IPS-18c (cell line): Measurements from ENCODE around the gene PTPRE.

Source experiments
- H3K4me3 ChIP-seq: 2 replicates; pipeline ENCODE4 v1.7.0; 2013; ENCODE audit warnings: low read depth, mild to moderate bottlenecking, low read length, moderate library complexity; ENCODE audit not compliant: insufficient read depth
- H3K9me3 ChIP-seq: one replicate; pipeline ENCODE4 v1.6.1; 2013; ENCODE audit warnings: mild to moderate bottlenecking, low read length, moderate library complexity; ENCODE audit not compliant: control insufficient read depth, insufficient read depth

PTPRE gene

GRCh38 chr10:127953876-127954275 lies 47.0 kb downstream of the PTPRE start:
- peaks cover 2% of the 10 kb centered on the region for H3K9me3 ChIP-seq
- no peak overlapping the region for H3K4me3 ChIP-seq

- H3K9me3 ChIP-seq: no peaks in the 10 kb centered on the region
These were observed 52.5 kb downstream of the PTPRE start for GRCh38 chr10:127959428-127959827.

GRCh38 chr10:127961071-127961470 lies 54.2 kb downstream of the PTPRE start:
- H3K4me3 ChIP-seq: no peak overlapping the region
- H3K9me3 ChIP-seq: no peaks in the 10 kb centered on the region

More at GRCh38 chr10:127959428-127959827, 52.5 kb downstream of the PTPRE start:
- H3K4me3 ChIP-seq: no peak overlapping the region

GRCh38 chr10:127962205-127962604 lies 55.3 kb downstream of the PTPRE start:
- H3K4me3 ChIP-seq: no peak overlapping the region

GRCh38 chr10:127963136-127963535 lies 56.2 kb downstream of the PTPRE start:
- H3K4me3 ChIP-seq: no peak overlapping the region
- H3K9me3 ChIP-seq: no peaks in the 10 kb centered on the region

More at GRCh38 chr10:127962205-127962604, 55.3 kb downstream of the PTPRE start:
- H3K9me3 ChIP-seq: no peaks in the 10 kb centered on the region

GRCh38 chr10:127964621-127965020 lies 57.7 kb downstream of the PTPRE start:
- Histone ChIP-seq H3K9me3 (no peaks in the 10 kb centered on the region), H3K4me3 (no peak overlapping the region)

GRCh38 chr10:127966875-127967274 lies 60.0 kb downstream of the PTPRE start:
- Histone ChIP-seq H3K9me3 (no peaks in the 10 kb centered on the region), H3K4me3 (no peak overlapping the region)

- no peaks in the 10 kb centered on the region for H3K9me3 ChIP-seq
- H3K4me3 ChIP-seq: no peak overlapping the region
These were observed 61.1 kb downstream of the PTPRE start for GRCh38 chr10:127968027-127968441.

GRCh38 chr10:127968659-127969058 lies 61.8 kb downstream of the PTPRE start:
- H3K9me3 ChIP-seq: no peaks in the 10 kb centered on the region
- H3K4me3 ChIP-seq: no peak overlapping the region

GRCh38 chr10:127971101-127971946 lies 64.4 kb downstream of the PTPRE start:
- no peaks in the 10 kb centered on the region for H3K9me3 ChIP-seq
- no peak overlapping the region for H3K4me3 ChIP-seq

- no peak overlapping the region for H3K4me3 ChIP-seq
- H3K9me3 ChIP-seq: no peaks in the 10 kb centered on the region
These were observed 65.2 kb downstream of the PTPRE start for GRCh38 chr10:127971963-127972615.

GRCh38 chr10:127972751-127973357 lies 66.0 kb downstream of the PTPRE start:
- Histone ChIP-seq H3K4me3 (no peak overlapping the region), H3K9me3 (no peaks in the 10 kb centered on the region)

- no peak overlapping the region for H3K4me3 ChIP-seq
- no peaks in the 10 kb centered on the region for H3K9me3 ChIP-seq
These were observed 66.9 kb downstream of the PTPRE start for GRCh38 chr10:127973791-127974311.

- Histone ChIP-seq H3K9me3 (peaks cover 2% of the 10 kb centered on the region), H3K4me3 (no peak overlapping the region)
These were observed 68.0 kb downstream of the PTPRE start for GRCh38 chr10:127974911-127975310.

GRCh38 chr10:127976286-127976685 lies 69.4 kb downstream of the PTPRE start:
- no peak overlapping the region for H3K4me3 ChIP-seq
- peaks cover 2% of the 10 kb centered on the region for H3K9me3 ChIP-seq

- H3K9me3 ChIP-seq: peaks cover 2% of the 10 kb centered on the region
- no peak overlapping the region for H3K4me3 ChIP-seq
These were observed 69.9 kb downstream of the PTPRE start for GRCh38 chr10:127976701-127977356.

GRCh38 chr10:127977357-127978009 lies 70.6 kb downstream of the PTPRE start:
- Histone ChIP-seq H3K4me3 (no peak overlapping the region), H3K9me3 (peaks cover 2% of the 10 kb centered on the region)
